ENCODE data around the gene C10orf105.

- TF ChIP-seq POLR2AphosphoS5 (IDR thresholded peaks at IDR 0.05; ENCODE audit: low read depth, low read length) (no peak), TAF1 (IDR thresholded peaks at IDR 0.05; ENCODE audit: low read depth, low read length) (no peak), POLR2A (IDR thresholded peaks at IDR 0.05; ENCODE audit: low read depth, low read length) (no peak), PAX5 (IDR thresholded peaks at IDR 0.05; ENCODE audit: insufficient read depth, low read length, severe bottlenecking) (no peak)
Observed at GRCh38 chr10:71746344-71747037, 26.9 kb upstream of the C10orf105 start.

All from GM12891 (cell line).